PC-3 (cell line): Measurements from ENCODE around the gene ADD1.

Experiments used
- CTCF ChIP-seq: fragments of 300-600 bp; sonication (generic); conservative IDR thresholded peaks from 2 replicates; pipeline ENCODE4 v1.5.1; 2017; ENCODE audit warnings: antibody characterized with exemption, low read depth, mild to moderate bottlenecking, low read length
- EZH2phosphoT487 ChIP-seq: fragments of 300-600 bp; sonication (generic); IDR thresholded peaks from 2 replicates; pipeline ENCODE4 v1.6.1; 2018; ENCODE audit warnings: mild to moderate bottlenecking, antibody characterized with exemption, low read length, borderline replicate concordance

- TF ChIP-seq EZH2phosphoT487, result no peak
- no peak for TF ChIP-seq CTCF
Measured at GRCh38 chr4:2924286-2924685, 80.6 kb downstream of the ADD1 start.
